ENCODE measurements around the gene FBLIM1.
"Not testable (repeated sequence)": the region's sequence is repeated elsewhere in the genome, so short reads cannot be mapped to it uniquely, and the experiment has no call there.

FBLIM1 gene

GRCh38 chr1:15802234-15802965 lies 43.8 kb downstream of the FBLIM1 start:
- ATAC-seq: no peak
- H3K36me3 Mint-ChIP-seq: no peaks in the 10 kb centered on the region
- H3K27ac Mint-ChIP-seq: no peak overlapping the region
- H3K27me3 Mint-ChIP-seq: peaks cover 29% of the 10 kb centered on the region
- no peak overlapping the region for H3K4me3 Mint-ChIP-seq
- peaks cover 29% of the 10 kb centered on the region for H3K4me1 Mint-ChIP-seq
- H3K9me3 Mint-ChIP-seq: no peaks in the 10 kb centered on the region

- no peaks in the 10 kb centered on the region for H3K36me3 Mint-ChIP-seq
- H3K27me3 Mint-ChIP-seq: peaks cover 23% of the 10 kb centered on the region
- ATAC-seq: peak; percentile 60
- peaks cover 24% of the 10 kb centered on the region for H3K4me1 Mint-ChIP-seq
- no peak overlapping the region for H3K27ac Mint-ChIP-seq
- no peaks in the 10 kb centered on the region for H3K9me3 Mint-ChIP-seq
- no peak overlapping the region for H3K4me3 Mint-ChIP-seq
Observed at GRCh38 chr1:15803380-15803779, 44.8 kb downstream of the FBLIM1 start.

DNA sequence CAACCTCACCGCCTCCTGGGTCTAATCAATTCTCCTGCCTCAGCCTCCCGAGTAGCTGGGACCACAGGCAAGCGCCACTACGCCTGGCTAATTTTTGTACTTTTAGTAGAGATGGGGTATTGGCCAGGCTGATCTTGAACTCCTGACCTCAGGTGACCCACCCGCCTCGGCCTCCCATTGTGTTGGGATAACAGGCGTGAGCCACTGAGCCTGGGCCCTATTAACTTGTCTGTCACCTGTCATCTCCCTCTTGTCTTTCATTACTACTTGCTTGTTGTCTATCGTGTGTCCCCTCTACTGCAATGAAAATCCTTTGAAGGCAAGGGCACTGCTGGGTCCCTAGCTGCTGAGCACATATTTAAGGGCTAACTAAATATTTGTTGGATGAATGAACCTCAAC lies 45.5 kb downstream of the FBLIM1 start:
- Mint-ChIP-seq H3K36me3 (no peaks in the 10 kb centered on the region), H3K9me3 (no peaks in the 10 kb centered on the region), H3K27me3 (peaks cover 22% of the 10 kb centered on the region), H3K4me3 (no peak overlapping the region), H3K4me1 (peaks cover 21% of the 10 kb centered on the region), H3K27ac (no peak overlapping the region)
- no peak for ATAC-seq

- Mint-ChIP-seq H3K9me3 (no peaks in the 10 kb centered on the region), H3K4me3 (no peak overlapping the region), H3K4me1 (peaks cover 9% of the 10 kb centered on the region), H3K36me3 (no peaks in the 10 kb centered on the region), H3K27me3 (no peaks in the 10 kb centered on the region), H3K27ac (no peak overlapping the region)
- ATAC-seq: no peak
Observed at GRCh38 chr1:15807121-15807520, 48.5 kb downstream of the FBLIM1 start.

- not testable (repeated sequence) for ATAC-seq, H3K4me3 Mint-ChIP-seq
Observed at GRCh38 chr1:15807549-15807948, 49.0 kb downstream of the FBLIM1 start, which contains the start of gene UQCRHL. TSS of gene UQCRHL (minus strand) at chr1:15807649. CDS start at chr1:15807649, 0 bp downstream.

DNA sequence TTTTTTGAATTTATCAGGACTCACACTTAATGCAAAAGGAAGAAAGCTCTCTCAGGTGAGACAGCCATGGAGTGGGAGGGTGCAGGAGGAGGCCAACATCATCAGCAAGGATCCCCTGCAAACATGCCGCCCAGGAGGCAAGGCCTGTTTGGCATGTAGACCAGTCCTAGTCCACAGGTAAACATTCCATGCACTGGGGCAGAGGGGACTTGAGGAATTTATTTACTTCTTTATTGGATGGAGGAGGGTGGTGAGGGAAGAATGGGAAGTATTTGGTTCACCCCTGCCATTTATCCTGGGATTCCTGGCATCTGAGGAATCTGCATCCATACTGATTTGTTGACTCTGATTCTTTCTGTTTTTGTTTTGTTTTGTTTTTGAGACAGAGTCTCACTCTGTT lies 50.4 kb downstream of the FBLIM1 start:
- no peak for ATAC-seq
- H3K36me3 Mint-ChIP-seq: no peaks in the 10 kb centered on the region
- no peak overlapping the region for H3K4me3 Mint-ChIP-seq
- no peaks in the 10 kb centered on the region for H3K4me1 Mint-ChIP-seq
- H3K27ac Mint-ChIP-seq: no peak overlapping the region
- H3K9me3 Mint-ChIP-seq: no peaks in the 10 kb centered on the region
- H3K27me3 Mint-ChIP-seq: no peaks in the 10 kb centered on the region

More at GRCh38 chr1:15807549-15807948, 49.0 kb downstream of the FBLIM1 start, which contains the start of gene UQCRHL:
- not testable (repeated sequence) for H3K9me3 Mint-ChIP-seq, H3K27me3 Mint-ChIP-seq, H3K27ac Mint-ChIP-seq, H3K4me1 Mint-ChIP-seq, H3K36me3 Mint-ChIP-seq

GRCh38 chr1:15810073-15810472 lies 51.5 kb downstream of the FBLIM1 start:
- no peaks in the 10 kb centered on the region for H3K27me3 Mint-ChIP-seq
- no peaks in the 10 kb centered on the region for H3K36me3 Mint-ChIP-seq
- H3K4me3 Mint-ChIP-seq: no peak overlapping the region
- no peak for ATAC-seq
- H3K27ac Mint-ChIP-seq: no peak overlapping the region
- H3K9me3 Mint-ChIP-seq: no peaks in the 10 kb centered on the region
- no peaks in the 10 kb centered on the region for H3K4me1 Mint-ChIP-seq

DNA sequence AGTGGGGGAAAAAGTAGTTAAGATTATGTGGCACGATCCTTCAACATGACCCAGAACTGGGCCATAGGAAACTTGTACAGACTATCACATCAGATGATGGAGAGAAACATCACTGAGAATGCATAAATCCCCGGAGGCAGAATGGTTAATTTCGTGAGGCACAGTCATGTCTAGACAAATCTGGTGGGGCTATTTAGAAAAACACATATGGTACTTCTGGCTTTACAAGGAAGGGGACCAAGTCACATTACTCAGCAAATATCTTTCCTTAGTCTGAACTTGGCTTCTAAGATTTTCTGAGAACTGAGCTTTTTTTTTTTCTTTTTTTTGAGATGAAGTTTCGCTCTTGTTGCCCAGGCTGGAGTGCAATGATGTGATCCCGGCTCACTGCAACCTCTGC lies 58.1 kb downstream of the FBLIM1 start:
- Mint-ChIP-seq H3K27me3 (no peaks in the 10 kb centered on the region), H3K9me3 (no peaks in the 10 kb centered on the region), H3K4me1 (no peaks in the 10 kb centered on the region), H3K4me3 (no peak overlapping the region), H3K27ac (no peak overlapping the region), H3K36me3 (no peaks in the 10 kb centered on the region)
- ATAC-seq: no peak

DNA sequence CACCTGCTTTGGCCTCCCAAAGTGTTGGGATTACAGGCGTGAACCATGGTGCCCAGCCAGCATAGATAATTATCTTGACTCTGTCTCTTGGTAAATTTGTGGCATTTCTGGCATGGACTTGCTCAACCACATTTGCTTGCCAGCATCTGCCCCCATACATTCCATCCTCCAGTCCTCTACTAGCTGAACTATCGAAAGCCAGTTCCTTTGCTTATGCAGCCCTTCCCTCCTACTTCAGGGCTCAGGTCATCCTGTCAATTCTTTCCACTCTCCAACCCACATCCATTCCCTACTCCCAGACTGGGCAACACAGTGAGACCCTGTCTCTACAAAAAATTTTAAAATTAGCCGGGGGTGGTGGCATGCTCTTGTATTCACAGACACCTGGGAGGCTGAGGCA lies 61.9 kb downstream of the FBLIM1 start:
- peaks cover 2% of the 10 kb centered on the region for H3K4me1 Mint-ChIP-seq
- H3K27me3 Mint-ChIP-seq: no peaks in the 10 kb centered on the region

DNA sequence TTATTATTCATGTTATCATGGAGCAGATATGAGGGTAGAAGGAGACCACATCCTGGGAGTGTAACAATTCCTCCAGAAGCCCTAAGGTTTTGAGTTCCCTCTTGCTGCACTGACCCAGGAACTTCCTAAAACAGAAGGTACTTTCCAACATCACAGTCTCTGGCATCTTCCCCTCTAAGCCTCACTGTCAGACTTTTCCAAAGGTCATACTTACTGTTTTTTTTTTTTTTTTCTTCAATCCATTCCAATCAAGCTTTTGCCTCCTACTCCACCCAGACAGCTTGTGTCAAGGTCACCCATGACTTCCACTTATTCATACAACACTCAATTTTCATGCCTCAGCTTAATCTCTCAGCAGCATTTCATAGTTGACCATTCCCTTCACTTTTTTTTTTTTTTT lies 67.2 kb downstream of the FBLIM1 start:
- Mint-ChIP-seq H3K27me3 (no peaks in the 10 kb centered on the region), H3K27ac (peak overlapping the region; percentile 13)
- ATAC-seq: peak; percentile 27

More for the DNA sequence above, 61.9 kb downstream of the FBLIM1 start:
- no peak overlapping the region for H3K4me3 Mint-ChIP-seq
- no peaks in the 10 kb centered on the region for H3K9me3 Mint-ChIP-seq
- no peak for ATAC-seq
- H3K36me3 Mint-ChIP-seq: no peaks in the 10 kb centered on the region
- H3K27ac Mint-ChIP-seq: no peak overlapping the region

DNA sequence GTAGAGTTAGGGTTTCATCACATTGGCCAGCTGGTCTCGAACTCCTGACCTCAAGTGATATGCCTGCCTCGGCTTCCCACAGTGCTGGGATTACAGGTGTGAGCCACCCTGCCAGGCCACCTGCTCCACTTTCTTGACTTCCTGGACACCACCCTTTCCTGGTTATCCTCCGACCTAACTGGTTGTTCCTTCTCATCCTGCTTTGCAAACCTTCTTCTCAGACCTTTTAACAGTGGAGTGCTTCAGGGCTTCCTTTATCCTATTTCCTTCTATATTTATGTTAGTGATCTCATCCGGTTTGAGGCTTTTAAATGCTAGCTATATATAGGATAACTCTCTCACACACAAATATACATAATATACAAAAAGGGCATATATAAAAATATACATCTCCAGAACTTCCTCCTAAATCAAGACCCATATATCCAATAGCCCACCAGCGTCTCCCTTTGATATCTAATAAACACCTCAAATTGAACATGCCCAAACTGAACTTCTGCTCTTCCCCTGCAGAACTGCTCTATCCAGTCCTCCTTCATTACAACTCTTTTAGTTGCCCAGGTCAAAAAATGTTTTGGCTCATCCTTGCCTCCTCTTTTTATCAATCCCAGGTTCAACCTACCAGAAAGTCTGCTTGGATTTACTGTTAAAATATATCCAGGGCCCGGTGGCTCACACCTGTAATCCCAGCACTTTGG lies 68.4 kb downstream of the FBLIM1 start:
- ATAC-seq: no peak
- Mint-ChIP-seq H3K36me3 (peaks cover 4% of the 10 kb centered on the region), H3K27me3 (no peaks in the 10 kb centered on the region), H3K27ac (peak overlapping the region; percentile 29), H3K9me3 (no peaks in the 10 kb centered on the region), H3K4me1 (peaks cover 56% of the 10 kb centered on the region), H3K4me3 (no peak overlapping the region)

More for the DNA sequence above, 67.2 kb downstream of the FBLIM1 start:
- Mint-ChIP-seq H3K36me3 (no peaks in the 10 kb centered on the region), H3K9me3 (no peaks in the 10 kb centered on the region), H3K4me1 (peaks cover 46% of the 10 kb centered on the region), H3K4me3 (no peak overlapping the region)

- peaks cover 59% of the 10 kb centered on the region for H3K4me1 Mint-ChIP-seq
- not testable (repeated sequence) for H3K4me3 Mint-ChIP-seq, H3K36me3 Mint-ChIP-seq, H3K27me3 Mint-ChIP-seq, ATAC-seq, H3K9me3 Mint-ChIP-seq, H3K27ac Mint-ChIP-seq
Observed at GRCh38 chr1:15827567-15827966, 69.0 kb downstream of the FBLIM1 start.

GRCh38 chr1:15828931-15829330 lies 70.3 kb downstream of the FBLIM1 start:
- ATAC-seq, H3K36me3 Mint-ChIP-seq, H3K27me3 Mint-ChIP-seq, H3K9me3 Mint-ChIP-seq, H3K4me3 Mint-ChIP-seq: not testable (repeated sequence)
- Mint-ChIP-seq H3K4me1 (peaks cover 64% of the 10 kb centered on the region), H3K27ac (peak overlapping the region; percentile 83)

DNA sequence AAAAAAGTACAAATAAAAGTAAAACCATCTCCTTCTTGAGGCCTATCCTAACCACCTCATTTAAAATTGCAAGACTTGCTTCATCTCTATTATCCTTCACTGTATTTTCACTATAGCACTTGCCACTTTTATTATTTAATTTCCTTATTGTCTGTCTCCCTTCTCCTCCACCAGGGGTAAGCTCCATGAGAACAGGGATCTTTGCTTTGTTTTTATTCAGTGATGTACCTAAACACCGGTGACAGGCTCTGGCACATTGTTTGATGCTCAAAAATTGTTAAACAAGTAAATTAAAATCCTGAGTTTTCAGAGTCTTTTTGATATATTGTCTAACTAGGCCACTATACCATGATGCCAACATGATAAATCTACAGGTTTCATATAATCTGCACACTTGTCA lies 71.7 kb downstream of the FBLIM1 start:
- ATAC-seq: no peak
- no peaks in the 10 kb centered on the region for H3K27me3 Mint-ChIP-seq
- H3K4me3 Mint-ChIP-seq: peak overlapping the region; percentile 49
- H3K9me3 Mint-ChIP-seq: no peaks in the 10 kb centered on the region
- H3K36me3 Mint-ChIP-seq: peaks cover 5% of the 10 kb centered on the region
- H3K27ac Mint-ChIP-seq: peak overlapping the region; percentile 83
- H3K4me1 Mint-ChIP-seq: peaks cover 68% of the 10 kb centered on the region

GRCh38 chr1:15833069-15833679 lies 74.6 kb downstream of the FBLIM1 start:
- Mint-ChIP-seq H3K9me3 (no peaks in the 10 kb centered on the region), H3K4me3 (peak overlapping the region; percentile 94), H3K36me3 (peaks cover 5% of the 10 kb centered on the region), H3K27ac (peak overlapping the region; percentile 99), H3K27me3 (no peaks in the 10 kb centered on the region), H3K4me1 (peaks cover 69% of the 10 kb centered on the region)
- no peak for ATAC-seq

Data from stimulated activated memory B cell treated with anti-CD40 and anti-IgM and Interleukin-4, amounts not matched to agents 10 μg/mL and 1 μg/mL and 100 μg/mL, for 72 hours (primary cell).